Dendritic cell treated with granulocyte-macrophage colony-stimulating factor and Interleukin-4, amounts not matched to agents 40 ng/mL and 50 ng/mL, for 4 days (primary cell): Measurements from ENCODE around the gene SELENON.

ENCODE experiments used
- H3K27ac Mint-ChIP-seq: one replicate; pipeline ENCODE4 v1.8.0; 2022; ENCODE audit warnings: mild to moderate bottlenecking, mixed read lengths
- H3K27me3 Mint-ChIP-seq: one replicate; pipeline ENCODE4 v1.8.0; 2022; ENCODE audit warnings: mild to moderate bottlenecking, mixed read lengths
- H3K36me3 Mint-ChIP-seq: one replicate; pipeline ENCODE4 v1.8.0; 2022; ENCODE audit warnings: low read depth, mixed read lengths
- H3K4me1 Mint-ChIP-seq: one replicate; pipeline ENCODE4 v1.8.0; 2022; ENCODE audit warnings: low read depth, mixed read lengths
- H3K4me3 Mint-ChIP-seq: one replicate; pipeline ENCODE4 v1.8.0; 2022; ENCODE audit warnings: mild to moderate bottlenecking, moderate library complexity, mixed read lengths
- H3K9me3 Mint-ChIP-seq: one replicate; pipeline ENCODE4 v1.8.0; 2022; ENCODE audit warnings: mixed read lengths
- intact Hi-C: fragments of 100-400 bp; cut with micrococcal nuclease; formaldehyde crosslinking; loops from one replicate; pipeline ENCODE4 v1.15.0; 2022

SELENON gene

GRCh38 chr1:25792115-25792514, 7.9 kb upstream of the SELENON start:
- Mint-ChIP-seq H3K9me3 (no peaks in the 10 kb centered on the region), H3K36me3 (peaks cover 26% of the 10 kb centered on the region), H3K27ac (no peak overlapping the region), H3K4me3 (no peak overlapping the region), H3K4me1 (peaks cover 8% of the 10 kb centered on the region), H3K27me3 (peaks cover 5% of the 10 kb centered on the region)
- intact Hi-C loops: no loop called here

- Mint-ChIP-seq H3K4me1 (peaks cover 9% of the 10 kb centered on the region), H3K36me3 (peaks cover 15% of the 10 kb centered on the region), H3K27me3 (peaks cover 5% of the 10 kb centered on the region), H3K4me3 (no peak overlapping the region), H3K27ac (no peak overlapping the region), H3K9me3 (no peaks in the 10 kb centered on the region)
- intact Hi-C loops: no loop called here
Observed at GRCh38 chr1:25793585-25794170, 6.3 kb upstream of the SELENON start.

GRCh38 chr1:25794325-25794724, 5.7 kb upstream of the SELENON start:
- no peak overlapping the region for H3K4me3 Mint-ChIP-seq
- H3K27me3 Mint-ChIP-seq: peaks cover 5% of the 10 kb centered on the region
- peaks cover 15% of the 10 kb centered on the region for H3K36me3 Mint-ChIP-seq
- intact Hi-C loops: no loop called here
- no peak overlapping the region for H3K27ac Mint-ChIP-seq
- H3K9me3 Mint-ChIP-seq: no peaks in the 10 kb centered on the region
- H3K4me1 Mint-ChIP-seq: peaks cover 10% of the 10 kb centered on the region

- H3K4me3 Mint-ChIP-seq: no peak overlapping the region
- H3K27me3 Mint-ChIP-seq: peaks cover 5% of the 10 kb centered on the region
- H3K36me3 Mint-ChIP-seq: peaks cover 11% of the 10 kb centered on the region
- H3K27ac Mint-ChIP-seq: no peak overlapping the region
- peaks cover 14% of the 10 kb centered on the region for H3K4me1 Mint-ChIP-seq
- no peaks in the 10 kb centered on the region for H3K9me3 Mint-ChIP-seq
- intact Hi-C loops: no loop called here
Observed at GRCh38 chr1:25795211-25795610, 4.8 kb upstream of the SELENON start.

- no peak overlapping the region for H3K4me3 Mint-ChIP-seq
- intact Hi-C loops: loop anchor here (2.0 kb wide), 1 partner anchor 187 kb away; no protein-coding TSS in a partner anchor
- H3K4me1 Mint-ChIP-seq: peaks cover 23% of the 10 kb centered on the region
- no peaks in the 10 kb centered on the region for H3K9me3 Mint-ChIP-seq
- H3K27ac Mint-ChIP-seq: no peak overlapping the region
- H3K36me3 Mint-ChIP-seq: peaks cover 15% of the 10 kb centered on the region
- H3K27me3 Mint-ChIP-seq: peaks cover 8% of the 10 kb centered on the region
Observed at GRCh38 chr1:25795946-25796810, 3.8 kb upstream of the SELENON start.

GRCh38 chr1:25796811-25797458, 3.1 kb upstream of the SELENON start:
- Mint-ChIP-seq H3K36me3 (peaks cover 13% of the 10 kb centered on the region), H3K4me1 (peaks cover 25% of the 10 kb centered on the region), H3K9me3 (no peaks in the 10 kb centered on the region), H3K27me3 (peaks cover 8% of the 10 kb centered on the region), H3K27ac (peak overlapping the region; percentile 1), H3K4me3 (no peak overlapping the region)
- intact Hi-C loops: loop anchor here (2.0 kb wide), 1 partner anchor 188 kb away; no protein-coding TSS in a partner anchor

- H3K27me3 Mint-ChIP-seq: peaks cover 8% of the 10 kb centered on the region
- peaks cover 19% of the 10 kb centered on the region for H3K36me3 Mint-ChIP-seq
- intact Hi-C loops: loop anchor here (2.0 kb wide), 1 partner anchor 189 kb away; no protein-coding TSS in a partner anchor
- H3K4me3 Mint-ChIP-seq: no peak overlapping the region
- H3K4me1 Mint-ChIP-seq: peaks cover 35% of the 10 kb centered on the region
- H3K9me3 Mint-ChIP-seq: no peaks in the 10 kb centered on the region
- H3K27ac Mint-ChIP-seq: no peak overlapping the region
Observed at GRCh38 chr1:25797939-25798338, 2.1 kb upstream of the SELENON start.

GRCh38 chr1:25798666-25799351, 1.2 kb upstream of the SELENON start:
- intact Hi-C loops: no loop called here
- H3K27me3 Mint-ChIP-seq: peaks cover 8% of the 10 kb centered on the region
- H3K9me3 Mint-ChIP-seq: no peaks in the 10 kb centered on the region
- peak overlapping the region; percentile 73 for H3K27ac Mint-ChIP-seq
- peaks cover 19% of the 10 kb centered on the region for H3K36me3 Mint-ChIP-seq
- H3K4me1 Mint-ChIP-seq: peaks cover 36% of the 10 kb centered on the region
- no peak overlapping the region for H3K4me3 Mint-ChIP-seq

- Mint-ChIP-seq H3K27me3 (peaks cover 8% of the 10 kb centered on the region), H3K4me3 (peak overlapping the region; percentile 67), H3K36me3 (peaks cover 19% of the 10 kb centered on the region), H3K9me3 (no peaks in the 10 kb centered on the region), H3K4me1 (peaks cover 36% of the 10 kb centered on the region), H3K27ac (peak overlapping the region; percentile 73)
- intact Hi-C loops: no loop called here
Observed at GRCh38 chr1:25799352-25799934, 550 bp upstream of the SELENON start.

GRCh38 chr1:25800703-25801377, 847 bp downstream of the SELENON start:
- intact Hi-C loops: no loop called here
- H3K9me3 Mint-ChIP-seq: no peaks in the 10 kb centered on the region
- H3K27ac Mint-ChIP-seq: peak overlapping the region; percentile 82
- peaks cover 45% of the 10 kb centered on the region for H3K4me1 Mint-ChIP-seq
- H3K27me3 Mint-ChIP-seq: peaks cover 5% of the 10 kb centered on the region
- peaks cover 28% of the 10 kb centered on the region for H3K36me3 Mint-ChIP-seq
- H3K4me3 Mint-ChIP-seq: peak overlapping the region; percentile 90

GRCh38 chr1:25802915-25803314, 2.9 kb downstream of the SELENON start:
- H3K27ac Mint-ChIP-seq: no peak overlapping the region

GRCh38 chr1:25803368-25803767, 3.4 kb downstream of the SELENON start:
- no peaks in the 10 kb centered on the region for H3K9me3 Mint-ChIP-seq
- peaks cover 3% of the 10 kb centered on the region for H3K27me3 Mint-ChIP-seq
- intact Hi-C loops: no loop called here
- H3K4me1 Mint-ChIP-seq: peaks cover 47% of the 10 kb centered on the region
- no peak overlapping the region for H3K27ac Mint-ChIP-seq
- H3K36me3 Mint-ChIP-seq: peaks cover 54% of the 10 kb centered on the region
- no peak overlapping the region for H3K4me3 Mint-ChIP-seq

More at GRCh38 chr1:25802915-25803314, 2.9 kb downstream of the SELENON start:
- Mint-ChIP-seq H3K27me3 (peaks cover 3% of the 10 kb centered on the region), H3K4me1 (peaks cover 46% of the 10 kb centered on the region), H3K9me3 (no peaks in the 10 kb centered on the region), H3K4me3 (no peak overlapping the region), H3K36me3 (peaks cover 49% of the 10 kb centered on the region)
- intact Hi-C loops: no loop called here
